Psoas muscle (tissue), 8 donors: Measurements from ENCODE around the gene ANG. TPM values are rescaled to one million over a fixed set of nuclear protein-coding genes. Genes with fewer than 3 reads are reported as not detected.
"Not testable (repeated sequence)": the region's sequence is repeated elsewhere in the genome, so short reads cannot be mapped to it uniquely, and the experiment has no call there.

Source experiments
- ATAC-seq, 4 donors: fragments of 200-7000 bp; cut with Tn5 transposase; one replicate each; pipeline ENCODE4 v1.9.1; 2020; ENCODE audit warnings: moderate library complexity in 3 of 4, mild to moderate bottlenecking in 2 of 4
- DNase-seq, 2 donors: peaks; one replicate each; pipeline ENCODE4 v3.0.0-alpha.2; 2020
- H3K27ac ChIP-seq: fragments of 200-600 bp; one replicate; pipeline ENCODE4 v1.8.0; 2022
- H3K27me3 ChIP-seq, 3 donors: fragments of 200-600 bp in 1 of 3; one replicate each; pipeline versions ENCODE4 v1.6.1 to v1.8.0; 2013 to 2022; ENCODE audit warnings: low read length in 2 of 3, mild to moderate bottlenecking in 2 of 3, moderate library complexity in 1 of 3; ENCODE audit not compliant: insufficient read depth in 3 of 3
- H3K36me3 ChIP-seq, 2 donors: fragments of 200-600 bp in 1 of 2; one replicate each; pipeline versions ENCODE4 v1.6.1 to v1.8.0; 2013 to 2022; ENCODE audit warnings: low read depth in 1 of 2, mild to moderate bottlenecking in 1 of 2, moderate library complexity in 1 of 2; ENCODE audit not compliant: insufficient read depth in 1 of 2
- H3K4me1 ChIP-seq: fragments of 200-600 bp; one replicate; pipeline ENCODE4 v1.8.0; 2022
- H3K4me3 ChIP-seq: fragments of 200-600 bp; one replicate; pipeline ENCODE4 v1.8.0; 2022; ENCODE audit warnings: mild to moderate bottlenecking
- H3K9me3 ChIP-seq: fragments of 200-600 bp; one replicate; pipeline ENCODE4 v1.8.0; 2022
- CTCF ChIP-seq: fragments of 200-600 bp; IDR thresholded peaks from one replicate; pipeline ENCODE4 v1.8.0; 2022; ENCODE audit warnings: antibody characterized with exemption
- WGBS, 3 donors: extraction: QIAGEN DNeasy Blood & Tissue Kit; methylation state at CpG; one replicate each; pipeline versions ENCODE4 v1.1.6 to v1.1.7; 2013; 5-methylcytosine and 5-hydroxymethylcytosine counted together
- intact Hi-C, 2 donors: fragments of 100-400 bp; cut with DNase I; formaldehyde crosslinking; loops; one replicate each; pipeline versions ENCODE4 v1.11.0 to v1.14.2; 2022
- polyA plus RNA-seq, 3 donors: library from polyadenylated mRNA; stranded (reverse); fragments of 200-250 nt; gene quantifications; one replicate each; pipeline ENCODE4 v1.2.3, GENCODE V29; 2013
- total RNA-seq, 4 donors: library from RNA; stranded (reverse); fragmentation: NEBNext Ultra II Directional in 2 of 4; extraction: Animal tissue kit (Norgen Biotek cat#: 25700) in 2 of 4; gene quantifications; one replicate each; pipeline versions ENCODE4 v1.2.1 to v1.2.4, GENCODE V29; 2021 to 2023
- donor health status: healthy with polysubstance abuse.
- donor health status: DM: no; HTN: no; CAD: no; lungs with moderate emphysema.
- donor health status: Bipolar disorder and iron deficiency.
- donor health status: healthy.
- donor health status: DM: yes; HTN: yes; CAD: no.
- donor health status: DM: no; HTN: no; CAD: no.
- donor health status: DM: no; HTN: no; CAD: no.
- donor health status: DM: yes; HTN: yes; CAD: no.

Gene ANG
- total and polyA plus RNA-seq, 7 donors = 1.3 to 6.5 (median 3.5) TPM

GRCh38 chr14:20734430-20734806 lies 45.9 kb downstream of the ANG start:
- H3K4me3 ChIP-seq = no peak overlapping the region
- H3K27me3 ChIP-seq = no peaks in the 10 kb centered on the region
- no peak for TF ChIP-seq CTCF
- no peaks in the 10 kb centered on the region for H3K9me3 ChIP-seq
- ATAC-seq (no peak), DNase-seq (no peak)
- no peaks in the 10 kb centered on the region for H3K4me1 ChIP-seq
- H3K36me3 ChIP-seq = no peaks in the 10 kb centered on the region
- intact Hi-C loops = no loop called here
- WGBS, 3 donors = 24 to 37% (median 29%) methylated on average over 4 of the region's 4 CpGs
- H3K27ac ChIP-seq = no peak overlapping the region

- intact Hi-C loops, DNase-seq, H3K4me1 ChIP-seq, H3K9me3 ChIP-seq, H3K4me3 ChIP-seq, ATAC-seq, H3K36me3 ChIP-seq, H3K27me3 ChIP-seq, H3K27ac ChIP-seq: not testable (repeated sequence)
- 92 to 95% (median 94%) methylated on average over 7 of the region's 7 CpGs for WGBS, 3 donors
These were observed 49.7 kb downstream of the ANG start for GRCh38 chr14:20738292-20738691.

GRCh38 chr14:20742132-20742531 lies 53.6 kb downstream of the ANG start:
- WGBS, 3 donors = 86 to 92% (median 87%) methylated on average over 4 of the region's 4 CpGs
- H3K27me3 ChIP-seq = peaks cover 0 to 2% (median 2%) of the 10 kb centered on the region in 3 donors
- no peak for ATAC-seq
- intact Hi-C loops = no loop called here
- H3K36me3 ChIP-seq = no peaks in the 10 kb centered on the region
- H3K27ac ChIP-seq = no peak overlapping the region
- H3K9me3 ChIP-seq = no peaks in the 10 kb centered on the region
- no peak for TF ChIP-seq CTCF
- H3K4me1 ChIP-seq = no peaks in the 10 kb centered on the region
- no peak overlapping the region for H3K4me3 ChIP-seq
- no peak for DNase-seq

DNA sequence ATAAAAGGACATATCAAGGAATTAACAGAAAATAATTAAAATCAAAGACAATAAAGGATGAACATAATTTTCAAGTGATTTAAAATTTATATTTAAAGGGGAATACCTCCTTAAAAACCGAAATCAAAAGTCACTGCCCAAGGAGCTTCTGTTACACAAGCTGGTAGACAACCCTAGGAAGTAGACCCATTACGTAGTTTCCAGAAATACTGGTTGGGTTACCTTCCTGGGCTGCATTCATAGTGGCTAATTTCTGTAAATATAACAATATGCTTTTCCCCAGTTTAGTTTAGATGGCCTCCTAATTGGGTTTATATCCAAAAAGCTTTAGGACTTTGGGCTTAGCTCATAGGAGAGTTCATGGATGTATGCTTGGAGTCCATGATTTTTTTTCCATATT lies 55.0 kb downstream of the ANG start:
- 75 to 85% (median 76%) methylated on average over 2 of the region's 2 CpGs for WGBS, 3 donors
- DNase-seq = no peak
- Histone ChIP-seq H3K27me3 (peaks cover 0 to 2% (median 2%) of the 10 kb centered on the region in 3 donors), H3K9me3 (no peaks in the 10 kb centered on the region), H3K36me3 (no peaks in the 10 kb centered on the region), H3K27ac (no peak overlapping the region), H3K4me1 (no peaks in the 10 kb centered on the region), H3K4me3 (no peak overlapping the region)
- intact Hi-C loops = no loop called here
- ATAC-seq = no peak
- no peak for TF ChIP-seq CTCF

Other genes with a start within 250 kb of the ANG start
- 10 to 100 TPM; 17.2 to 24.4 (median 18.6) TPM for gene OSGEP, start 234.0 kb upstream of the ANG start, total RNA-seq
- gene OSGEP, start 234.0 kb upstream of the ANG start, polyA plus RNA-seq = 10 to 100 TPM; 16.6 to 24.3 (median 18.2) TPM
- gene APEX1, start 233.5 kb upstream of the ANG start, total RNA-seq = 10 to 100 TPM; 61.1 to 98.4 (median 85.8) TPM
- 100 to 1,000 TPM in 1 of 3 donors, 10 to 100 TPM in 2; 90.0 to 111 (median 99.3) TPM for gene APEX1, start 233.5 kb upstream of the ANG start, polyA plus RNA-seq
- 10 to 100 TPM; 15.6 to 29.7 (median 20.7) TPM for gene PIP4P1, start 227.3 kb upstream of the ANG start, total RNA-seq
- gene PIP4P1, start 227.3 kb upstream of the ANG start, polyA plus RNA-seq = 10 to 100 TPM; 23.0 to 56.5 (median 36.8) TPM
- 10 to 100 TPM in 2 of 4 donors, 1 to 10 TPM in 2; 3.7 to 13.3 (median 7.3) TPM for gene PNP, start 219.4 kb upstream of the ANG start, total RNA-seq
- 10 to 100 TPM in 1 of 3 donors, 1 to 10 TPM in 2; 4.1 to 42.5 (median 6.0) TPM for gene PNP, start 219.4 kb upstream of the ANG start, polyA plus RNA-seq
- gene RNASE10, start 183.2 kb upstream of the ANG start, total RNA-seq = under 1 TPM in 2 of 4 donors, not detected in 2; 0.47 to 0.48 TPM
- gene RNASE10, start 183.2 kb upstream of the ANG start, polyA plus RNA-seq = under 1 TPM in 1 of 3 donors, not detected in 2; 0.03 TPM
- not detected for gene RNASE9, start 127.7 kb upstream of the ANG start, total RNA-seq
- gene RNASE9, start 127.7 kb upstream of the ANG start, polyA plus RNA-seq = not detected
- gene RNASE11, start 100.8 kb upstream of the ANG start, total RNA-seq = not detected
- gene RNASE11, start 100.8 kb upstream of the ANG start, polyA plus RNA-seq = not detected
- not detected for gene RNASE12, start 97.4 kb upstream of the ANG start, total RNA-seq
- gene RNASE12, start 97.4 kb upstream of the ANG start, polyA plus RNA-seq = not detected
- gene OR6S1, start 47.1 kb upstream of the ANG start, total RNA-seq = not detected
- gene OR6S1, start 47.1 kb upstream of the ANG start, polyA plus RNA-seq = not detected
- gene RNASE4, start 4.2 kb upstream of the ANG start, total RNA-seq = 10 to 100 TPM in 1 of 4 donors, 1 to 10 TPM in 2, under 1 TPM in 1; 0.77 to 11.1 (median 4.2) TPM
- gene RNASE4, start 4.2 kb upstream of the ANG start, polyA plus RNA-seq = 10 to 100 TPM in 1 of 3 donors, 1 to 10 TPM in 2; 7.6 to 10.7 (median 8.6) TPM
- not detected for gene EDDM3A, start 57.1 kb downstream of the ANG start, total RNA-seq
- under 1 TPM in 1 of 3 donors, not detected in 2; 0.03 TPM for gene EDDM3A, start 57.1 kb downstream of the ANG start, polyA plus RNA-seq
- not detected for gene EDDM3B, start 79.6 kb downstream of the ANG start, total RNA-seq
- gene EDDM3B, start 79.6 kb downstream of the ANG start, polyA plus RNA-seq = not detected
- gene RNASE6, start 92.5 kb downstream of the ANG start, total RNA-seq = 1 to 10 TPM; 1.5 to 4.3 (median 2.4) TPM
- 1 to 10 TPM; 1.1 to 3.1 (median 1.2) TPM for gene RNASE6, start 92.5 kb downstream of the ANG start, polyA plus RNA-seq
- gene RNASE1, start 114.1 kb downstream of the ANG start, total RNA-seq = 100 to 1,000 TPM in 2 of 4 donors, 10 to 100 TPM in 2; 94.4 to 192 (median 139) TPM
- gene RNASE1, start 114.1 kb downstream of the ANG start, polyA plus RNA-seq = 100 to 1,000 TPM in 2 of 3 donors, 10 to 100 TPM in 1; 80.2 to 117 (median 111) TPM
- gene RNASE3, start 202.6 kb downstream of the ANG start, total RNA-seq = not detected
- gene RNASE3, start 202.6 kb downstream of the ANG start, polyA plus RNA-seq = under 1 TPM in 2 of 3 donors, not detected in 1; 0.05 to 0.51 TPM